Endothelial cell of umbilical vein (primary cell): ENCODE data around the gene CCN6. TPM values are rescaled to one million over a fixed set of nuclear protein-coding genes. Genes with fewer than 3 reads are reported as not detected.
A peak's percentile ranks its signal among the peaks of the same experiment; 100 is the strongest.

Experiments used
- BruUV-seq: library from RNA; stranded (reverse); fragments of 400-500 nt; replicated peaks from 2 replicates; lab custom pipeline; 2021; lab: Mats Ljungman, UMichigan
- CTCF ChIA-PET: fragments of 300-600, 350-600 bp; sonication (Branson Sonifier 250); formaldehyde crosslinking; loops from one replicate; lab custom pipeline; 2021; ENCODE audit warnings: antibody characterized with exemption, inconsistent platforms; lab: Charles Lee
- POLR2A ChIA-PET: fragments of 300-600, 350-600 bp; sonication (Branson Sonifier 250); formaldehyde crosslinking; loops from one replicate; lab custom pipeline; 2021; ENCODE audit warnings: antibody characterized with exemption, inconsistent platforms; lab: Charles Lee
- DNase-seq: peaks from one replicate; pipeline ENCODE4 v3.0.0-alpha.2; 2011; ENCODE audit warnings: low read depth, low spot score
- FAIRE-seq: peaks from 2 replicates; lab custom pipeline; 2011; peaks lifted over from hg19 to GRCh38; lab: Jason Lieb, UNC
- H2AFZ ChIP-seq: 2 replicates; pipeline ENCODE4 v1.6.0; 2012; ENCODE audit warnings: low read depth, low read length, control low read depth, inconsistent platforms
- H3K27ac ChIP-seq: 2 replicates; pipeline ENCODE4 v1.5.1; 2011; ENCODE audit warnings: low read depth, mild to moderate bottlenecking, control low read depth, low read length, moderate library complexity; ENCODE audit not compliant: insufficient read depth
- H3K27me3 ChIP-seq, 2 experiments: 2 replicates each; pipeline versions ENCODE4 v1.6.0 to v1.6.1; 2011; ENCODE audit warnings: low read length in 2 of 2, mixed read lengths in 1 of 2; ENCODE audit not compliant: control insufficient read depth in 2 of 2, insufficient read depth in 2 of 2
- H3K36me3 ChIP-seq, 2 experiments: 2 replicates in 1 of 2; 3 replicates in 1 of 2; pipeline ENCODE4 v1.5.1; 2011; ENCODE audit warnings: low read length in 2 of 2, mild to moderate bottlenecking in 1 of 2, moderate library complexity in 1 of 2; ENCODE audit not compliant: control insufficient read depth in 2 of 2, insufficient read depth in 2 of 2; ENCODE audit errors: extremely low read depth in 1 of 2
- H3K4me1 ChIP-seq: 3 replicates; pipeline ENCODE4 v1.5.1; 2011; ENCODE audit warnings: mild to moderate bottlenecking, low read length; ENCODE audit not compliant: control insufficient read depth, insufficient read depth; ENCODE audit errors: extremely low read depth
- H3K4me2 ChIP-seq: 2 replicates; pipeline ENCODE4 v1.6.1; 2011; ENCODE audit warnings: low read length, control low read depth, mixed read lengths; ENCODE audit not compliant: insufficient read depth
- H3K4me3 ChIP-seq, 3 experiments: fragments of 200-600 bp in 1 of 3; sonication (generic), shearing (Covaris generic) in 1 of 3; replicated peaks in 1 of 3; 2 replicates each; pipeline ENCODE4 v1.5.1; 2011 to 2016; ENCODE audit warnings: control low read depth in 3 of 3, low read length in 3 of 3, mild to moderate bottlenecking in 2 of 3, inconsistent platforms in 1 of 3, low read depth in 1 of 3, moderate library complexity in 1 of 3; ENCODE audit not compliant: insufficient read depth in 1 of 3
- H3K79me2 ChIP-seq: 2 replicates; pipeline ENCODE4 v1.6.0; 2012; ENCODE audit warnings: low read length, inconsistent platforms; ENCODE audit not compliant: control insufficient read depth, insufficient read depth
- H3K9ac ChIP-seq: replicated peaks from 2 replicates; pipeline ENCODE3; 2011; ENCODE audit warnings: low read length, control low read depth; ENCODE audit not compliant: insufficient read depth; ENCODE audit errors: extremely low read depth
- H3K9me1 ChIP-seq: replicated peaks from 3 replicates; pipeline ENCODE4 v1.6.0; 2011; ENCODE audit warnings: mild to moderate bottlenecking, low read length; ENCODE audit not compliant: control insufficient read depth, insufficient read depth; ENCODE audit errors: extremely low read depth
- H3K9me3 ChIP-seq: replicated peaks from 2 replicates; pipeline ENCODE4 v1.5.1; 2012; ENCODE audit warnings: low read length, inconsistent platforms; ENCODE audit not compliant: control insufficient read depth, insufficient read depth
- H4K20me1 ChIP-seq: replicated peaks from 2 replicates; pipeline ENCODE3; 2011; ENCODE audit warnings: mild to moderate bottlenecking, low read length; ENCODE audit not compliant: control insufficient read depth, insufficient read depth; ENCODE audit errors: extremely low read depth
- EZH2 ChIP-seq: IDR thresholded peaks from 2 replicates; pipeline ENCODE4 v1.6.1; 2012; ENCODE audit warnings: borderline replicate concordance, low read depth, mild to moderate bottlenecking, moderate library complexity, low read length, inconsistent platforms; ENCODE audit not compliant: severe bottlenecking
- FOS ChIP-seq: IDR thresholded peaks from 2 replicates; pipeline ENCODE4 v1.6.1; 2011; ENCODE audit warnings: mild to moderate bottlenecking, low read length, moderate library complexity, borderline replicate concordance; ENCODE audit not compliant: insufficient read depth
- GATA2 ChIP-seq: IDR thresholded peaks from 2 replicates; pipeline ENCODE4 v1.7.0; 2011; ENCODE audit warnings: low read depth, mild to moderate bottlenecking, moderate library complexity, mixed read lengths, low read length; ENCODE audit not compliant: insufficient read length, insufficient read depth
- JUN ChIP-seq: IDR thresholded peaks from 2 replicates; pipeline ENCODE4 v1.6.1; 2011; ENCODE audit warnings: borderline replicate concordance, low read depth; ENCODE audit not compliant: insufficient read length, insufficient read depth
- MAX ChIP-seq: IDR thresholded peaks from 2 replicates; pipeline ENCODE4 v1.6.1; 2011; ENCODE audit not compliant: insufficient read depth, insufficient read length
- MYC ChIP-seq: IDR thresholded peaks from one replicate; pipeline ENCODE4 v1.6.1; 2011; ENCODE audit warnings: mild to moderate bottlenecking, low read depth, low read length
- POLR2AphosphoS5 ChIP-seq: IDR thresholded peaks from 2 replicates; pipeline ENCODE4 v1.6.1; 2012; ENCODE audit warnings: low read depth, mild to moderate bottlenecking, control low read depth, low read length, moderate library complexity; ENCODE audit not compliant: insufficient read depth
- dilution Hi-C: fragments of 300-500 bp; cut with MboI; formaldehyde crosslinking; loops from one replicate; pipeline ENCODE4 v1.15.0; 2019; ENCODE audit warnings: low sequenced_read_pairs; ENCODE audit not compliant: extremely low pct_ligation_motif_present
- intact Hi-C: fragments of 100-400 bp; cut with micrococcal nuclease; formaldehyde crosslinking; loops from one replicate; pipeline ENCODE4 v1.10.0; 2022
- polyA plus RNA-seq, 4 experiments: library from polyadenylated mRNA; depleted of rRNA in 3 of 4; stranded (reverse) in 3 of 4; unstranded in 1 of 4; fragments of >200 nt; gene quantifications; 2 replicates each; pipeline versions ENCODE4 v1.2.1 to v1.2.3, GENCODE V29; 2011 to 2012; ENCODE audit warnings: missing spikeins in 1 of 4
- total RNA-seq: library from RNA; stranded (reverse); gene quantifications from 2 replicates; pipeline ENCODE4 v1.2.3, GENCODE V29; 2021
- TF ChIP-seq, protein P1 (sequence below), 2 donors: IDR thresholded peaks; 1 replicate in 1 of 2; 2 replicates in 1 of 2; pipeline ENCODE4 v1.5.1; 2011; ENCODE audit warnings: low read length in 2 of 2, mild to moderate bottlenecking in 2 of 2, moderate library complexity in 2 of 2, control low read depth in 1 of 2, inconsistent platforms in 1 of 2, low read depth in 1 of 2; ENCODE audit not compliant: insufficient read depth in 1 of 2; ENCODE audit errors: extremely low read depth in 1 of 2

CCN6 gene
- total and polyA plus RNA-seq, 2 donors (not counting 3 experiments of a cell fraction or from before 2014, with no cell fraction given) = not detected

DNA sequence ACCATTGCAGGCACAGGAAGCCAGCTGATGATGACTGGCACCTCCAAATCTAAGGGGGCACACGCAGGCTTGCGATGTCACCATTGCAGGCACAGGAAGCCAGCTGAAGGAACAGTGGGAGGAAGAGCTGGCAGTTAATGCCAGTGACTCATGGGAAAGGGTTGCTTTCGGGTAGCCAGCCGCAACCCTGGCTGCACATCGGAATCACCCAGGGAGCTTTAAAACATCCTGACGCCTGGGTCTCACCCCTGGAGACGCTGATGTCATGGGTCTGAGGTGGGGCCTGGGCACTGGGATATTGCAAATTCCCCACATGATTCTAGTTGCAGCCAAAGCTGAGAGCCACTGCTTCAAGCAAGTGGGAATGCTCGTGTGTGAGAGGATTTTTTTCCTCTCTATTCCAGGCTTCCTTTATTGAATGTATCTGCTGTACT, 16.1 kb upstream of the CCN6 start:
- Histone ChIP-seq H3K79me2 (no peaks in the 10 kb centered on the region), H3K4me2 (peak overlapping the region; percentile 60), H3K4me3 (no peak overlapping the region), H2AFZ (peak overlapping the region; percentile 2), H3K9me1 (no peaks in the 10 kb centered on the region), H4K20me1 (no peaks in the 10 kb centered on the region), H3K36me3 (no peaks in the 10 kb centered on the region), H3K9me3 (no peaks in the 10 kb centered on the region), H3K27me3 (no peaks in the 10 kb centered on the region), H3K4me1 (peaks cover 46% of the 10 kb centered on the region), H3K9ac (peak overlapping the region; percentile 53), H3K27ac (peak overlapping the region; percentile 87)
- DNase-seq (peak; percentile 91), FAIRE-seq (peak; percentile 96)
- intact Hi-C loops = no loop called here
- ChIA-PET CTCF (interaction anchor here (0.8 to 2.0 kb wide), 9 partner anchors 17 to 389 kb away, joined by 3 to 13 read pairs (median 3); no protein-coding TSS in a partner anchor), POLR2A (interaction anchor here (0.7 kb wide), 1 partner anchor 29 kb away, joined by 3 read pairs; no protein-coding TSS in a partner anchor)
- no TSS peak for BruUV-seq
- dilution Hi-C loops = no loop called here
- peak; percentile 50 for TF ChIP-seq GATA2
- peak; percentile 86 for TF ChIP-seq FOS
- TF ChIP-seq, protein P1, sequence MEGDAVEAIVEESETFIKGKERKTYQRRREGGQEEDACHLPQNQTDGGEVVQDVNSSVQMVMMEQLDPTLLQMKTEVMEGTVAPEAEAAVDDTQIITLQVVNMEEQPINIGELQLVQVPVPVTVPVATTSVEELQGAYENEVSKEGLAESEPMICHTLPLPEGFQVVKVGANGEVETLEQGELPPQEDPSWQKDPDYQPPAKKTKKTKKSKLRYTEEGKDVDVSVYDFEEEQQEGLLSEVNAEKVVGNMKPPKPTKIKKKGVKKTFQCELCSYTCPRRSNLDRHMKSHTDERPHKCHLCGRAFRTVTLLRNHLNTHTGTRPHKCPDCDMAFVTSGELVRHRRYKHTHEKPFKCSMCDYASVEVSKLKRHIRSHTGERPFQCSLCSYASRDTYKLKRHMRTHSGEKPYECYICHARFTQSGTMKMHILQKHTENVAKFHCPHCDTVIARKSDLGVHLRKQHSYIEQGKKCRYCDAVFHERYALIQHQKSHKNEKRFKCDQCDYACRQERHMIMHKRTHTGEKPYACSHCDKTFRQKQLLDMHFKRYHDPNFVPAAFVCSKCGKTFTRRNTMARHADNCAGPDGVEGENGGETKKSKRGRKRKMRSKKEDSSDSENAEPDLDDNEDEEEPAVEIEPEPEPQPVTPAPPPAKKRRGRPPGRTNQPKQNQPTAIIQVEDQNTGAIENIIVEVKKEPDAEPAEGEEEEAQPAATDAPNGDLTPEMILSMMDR (IDR thresholded peaks at IDR 0.05; ENCODE audit: extremely low read depth in 1 of 2, insufficient read depth in 1 of 2, low read depth in 1 of 2, low read length in 2 of 2) = no peak
- peak; percentile 70 for TF ChIP-seq POLR2AphosphoS5
- no peak for TF ChIP-seq EZH2
- TF ChIP-seq MAX = no peak
- peak; percentile 84 for TF ChIP-seq JUN
- no peak for TF ChIP-seq MYC
